Gastrocnemius medialis (tissue), 4 donors: Measurements from ENCODE around the gene BOLA1.

Experiments used
- POLR2A ChIP-seq, 2 donors: fragments of 450-650 bp; IDR thresholded peaks; one replicate each; pipeline ENCODE4 v1.6.1; 2017; ENCODE audit warnings: antibody characterized with exemption in 2 of 2, mild to moderate bottlenecking in 2 of 2, moderate library complexity in 2 of 2
- TF ChIP-seq, protein P1 (sequence below), 5 experiments: fragments of 450-650 bp in 3 of 5; fragments of 200-600 bp in 2 of 5; sonication (generic) in 2 of 5; IDR thresholded peaks in 4 of 5; conservative IDR thresholded peaks in 1 of 5; 1 replicate in 4 of 5; 2 replicates in 1 of 5; pipeline ENCODE4 v1.5.1; 2016 to 2019; ENCODE audit warnings: antibody characterized with exemption in 5 of 5, mild to moderate bottlenecking in 3 of 5, moderate library complexity in 3 of 5

DNA sequence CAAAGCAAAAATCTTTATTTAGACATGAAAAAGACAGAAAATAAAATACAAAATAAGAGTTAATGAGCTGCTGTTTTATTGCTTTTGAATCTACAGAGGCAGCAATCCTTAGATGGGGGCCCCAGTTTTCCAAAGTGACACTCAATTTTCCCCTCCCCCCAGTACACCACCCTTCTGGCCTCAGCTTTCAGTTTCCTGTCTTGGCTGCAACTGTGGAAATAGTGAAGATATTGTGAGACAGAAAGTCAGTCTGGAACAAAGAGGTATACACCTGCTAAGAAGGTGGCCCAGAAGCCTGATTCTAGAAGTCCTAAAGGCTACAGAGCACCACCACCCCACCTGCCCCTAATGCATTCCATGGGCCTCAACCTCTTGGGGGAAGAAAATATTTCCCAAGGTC lies 38.4 kb downstream of the BOLA1 start:
- no peak for TF ChIP-seq POLR2A (IDR thresholded peaks at IDR 0.05)
- TF ChIP-seq, protein P1, sequence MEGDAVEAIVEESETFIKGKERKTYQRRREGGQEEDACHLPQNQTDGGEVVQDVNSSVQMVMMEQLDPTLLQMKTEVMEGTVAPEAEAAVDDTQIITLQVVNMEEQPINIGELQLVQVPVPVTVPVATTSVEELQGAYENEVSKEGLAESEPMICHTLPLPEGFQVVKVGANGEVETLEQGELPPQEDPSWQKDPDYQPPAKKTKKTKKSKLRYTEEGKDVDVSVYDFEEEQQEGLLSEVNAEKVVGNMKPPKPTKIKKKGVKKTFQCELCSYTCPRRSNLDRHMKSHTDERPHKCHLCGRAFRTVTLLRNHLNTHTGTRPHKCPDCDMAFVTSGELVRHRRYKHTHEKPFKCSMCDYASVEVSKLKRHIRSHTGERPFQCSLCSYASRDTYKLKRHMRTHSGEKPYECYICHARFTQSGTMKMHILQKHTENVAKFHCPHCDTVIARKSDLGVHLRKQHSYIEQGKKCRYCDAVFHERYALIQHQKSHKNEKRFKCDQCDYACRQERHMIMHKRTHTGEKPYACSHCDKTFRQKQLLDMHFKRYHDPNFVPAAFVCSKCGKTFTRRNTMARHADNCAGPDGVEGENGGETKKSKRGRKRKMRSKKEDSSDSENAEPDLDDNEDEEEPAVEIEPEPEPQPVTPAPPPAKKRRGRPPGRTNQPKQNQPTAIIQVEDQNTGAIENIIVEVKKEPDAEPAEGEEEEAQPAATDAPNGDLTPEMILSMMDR (IDR thresholded peaks at IDR 0.05 in 4 of 5, conservative IDR thresholded peaks at IDR 0.05 in 1 of 5): no peak
